SK-N-SH treated with all-trans-retinoic acid at 6 μM for 48 hours (cell line): ENCODE data around the gene UNC5C.

Experiments used
- OSR1 ChIP-seq: fragments of 250-450 bp; sonication (Bioruptor Pico); IDR thresholded peaks from 2 replicates; pipeline ENCODE4 v1.8.0; 2022; ENCODE audit warnings: moderate library complexity, mild to moderate bottlenecking, inconsistent platforms
- ZC3H10 ChIP-seq: fragments of 250-450 bp; sonication (Bioruptor Pico); IDR thresholded peaks from 2 replicates; pipeline ENCODE4 v1.5.1; 2021; ENCODE audit warnings: mild to moderate bottlenecking, moderate library complexity
- ZNF70 ChIP-seq: fragments of 450-650 bp; formaldehyde crosslinking; IDR thresholded peaks from 2 replicates; pipeline ENCODE4 v1.5.0; 2020; ENCODE audit warnings: mild to moderate bottlenecking, moderate library complexity
- TF ChIP-seq, protein P1 (sequence below): fragments of 250-450 bp; sonication (Bioruptor Pico); IDR thresholded peaks from 2 replicates; pipeline ENCODE4 v1.8.0; 2020; ENCODE audit warnings: mild to moderate bottlenecking, moderate library complexity, borderline replicate concordance

DNA sequence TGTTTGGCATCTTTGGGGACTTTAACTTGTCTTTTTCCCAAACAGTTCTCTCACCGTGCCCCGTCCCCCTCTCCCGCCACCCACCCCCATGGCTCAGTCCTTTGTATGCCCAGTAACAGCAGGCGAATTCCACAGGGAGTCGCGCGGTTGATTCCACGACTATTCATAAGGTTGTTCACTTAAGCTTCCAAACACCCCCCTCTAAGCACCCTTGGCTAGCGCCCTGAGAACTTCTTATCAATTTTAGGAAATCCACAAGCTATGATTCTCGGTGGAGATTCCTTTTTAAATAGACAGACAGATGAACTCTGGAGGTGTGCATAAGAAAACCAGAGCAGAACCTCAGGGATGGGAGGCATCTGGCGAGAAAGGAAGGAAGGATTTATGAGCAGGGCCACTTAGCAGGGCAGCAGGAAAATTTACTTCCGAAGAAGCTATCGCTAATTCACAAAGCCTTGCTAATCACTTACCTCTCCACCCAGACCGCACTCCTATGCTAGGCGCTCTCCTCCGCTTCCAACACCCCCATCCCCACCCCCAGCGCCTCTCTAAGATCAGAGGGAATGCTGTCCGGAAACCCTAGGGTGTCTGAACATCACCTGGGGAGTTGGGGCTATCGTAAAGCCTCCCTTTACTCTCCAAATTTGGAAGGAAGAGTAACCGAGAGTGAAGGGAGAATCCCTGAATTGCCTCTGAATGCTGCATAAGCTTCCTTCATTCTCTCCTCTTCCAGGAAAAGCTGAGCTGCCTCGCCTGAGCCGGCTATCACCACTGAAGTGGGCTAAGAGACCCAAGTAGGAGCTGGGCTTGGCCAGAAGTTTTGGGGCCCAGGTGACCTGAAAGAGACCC, 1.7 kb downstream of the UNC5C start:
- TF ChIP-seq OSR1 (no peak), ZC3H10 (CRISPR knock-in tag) (no peak), ZNF70 (no peak)
- TF ChIP-seq, protein P1, sequence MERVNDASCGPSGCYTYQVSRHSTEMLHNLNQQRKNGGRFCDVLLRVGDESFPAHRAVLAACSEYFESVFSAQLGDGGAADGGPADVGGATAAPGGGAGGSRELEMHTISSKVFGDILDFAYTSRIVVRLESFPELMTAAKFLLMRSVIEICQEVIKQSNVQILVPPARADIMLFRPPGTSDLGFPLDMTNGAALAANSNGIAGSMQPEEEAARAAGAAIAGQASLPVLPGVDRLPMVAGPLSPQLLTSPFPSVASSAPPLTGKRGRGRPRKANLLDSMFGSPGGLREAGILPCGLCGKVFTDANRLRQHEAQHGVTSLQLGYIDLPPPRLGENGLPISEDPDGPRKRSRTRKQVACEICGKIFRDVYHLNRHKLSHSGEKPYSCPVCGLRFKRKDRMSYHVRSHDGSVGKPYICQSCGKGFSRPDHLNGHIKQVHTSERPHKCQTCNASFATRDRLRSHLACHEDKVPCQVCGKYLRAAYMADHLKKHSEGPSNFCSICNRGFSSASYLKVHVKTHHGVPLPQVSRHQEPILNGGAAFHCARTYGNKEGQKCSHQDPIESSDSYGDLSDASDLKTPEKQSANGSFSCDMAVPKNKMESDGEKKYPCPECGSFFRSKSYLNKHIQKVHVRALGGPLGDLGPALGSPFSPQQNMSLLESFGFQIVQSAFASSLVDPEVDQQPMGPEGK (CRISPR knock-in tag), result no peak
